CD4-positive, alpha-beta T cell treated with Interferon gamma for 1 hour (primary cell): ENCODE results near the gene ANGPTL3.

Experiments
- DNase-seq: peaks from one replicate; pipeline ENCODE4 v3.0.0-alpha.2; 2020

Gene ANGPTL3

GRCh38 chr1:62637392-62638105 lies 40.2 kb downstream of the ANGPTL3 start:
- no peak for DNase-seq

- no peak for DNase-seq
These were observed 46.0 kb downstream of the ANGPTL3 start for GRCh38 chr1:62643283-62643682.

GRCh38 chr1:62652387-62652786 lies 55.1 kb downstream of the ANGPTL3 start:
- no peak for DNase-seq

- no peak for DNase-seq
These were observed 57.4 kb downstream of the ANGPTL3 start for GRCh38 chr1:62654744-62655143.
